ENCODE data around the gene TJP3.

Gene TJP3

GRCh38 chr19:3732108-3732507 is 23.9 kb downstream of the TJP3 start:
- TF ChIP-seq POLR2AphosphoS5 (IDR thresholded peaks at IDR 0.05; ENCODE audit: low read depth, low read length) (no peak), TAF1 (IDR thresholded peaks at IDR 0.05; ENCODE audit: borderline replicate concordance, insufficient read depth, low read length) (no peak), FOXP2 (optimal IDR thresholded peaks at IDR 0.05; ENCODE audit: borderline replicate concordance, extremely low read depth, extremely low read length, insufficient read depth) (no peak), REST (IDR thresholded peaks at IDR 0.05; ENCODE audit: insufficient read depth in 1 of 2, low read depth in 2 of 2, low read length in 2 of 2) (no peak), SIN3A (IDR thresholded peaks at IDR 0.05; ENCODE audit: borderline replicate concordance, insufficient read depth, low read length) (no peak)

GRCh38 chr19:3733549-3734309 is 25.5 kb downstream of the TJP3 start:
- no peak for TF ChIP-seq POLR2AphosphoS5 (IDR thresholded peaks at IDR 0.05; ENCODE audit: low read depth, low read length)
- no peak for TF ChIP-seq SIN3A (IDR thresholded peaks at IDR 0.05; ENCODE audit: borderline replicate concordance, insufficient read depth, low read length)
- TF ChIP-seq FOXP2 (optimal IDR thresholded peaks at IDR 0.05; ENCODE audit: borderline replicate concordance, extremely low read depth, extremely low read length, insufficient read depth) = no peak
- no peak for TF ChIP-seq REST (IDR thresholded peaks at IDR 0.05; ENCODE audit: insufficient read depth in 1 of 2, low read depth in 2 of 2, low read length in 2 of 2)
- TF ChIP-seq TAF1 (IDR thresholded peaks at IDR 0.05; ENCODE audit: borderline replicate concordance, insufficient read depth, low read length) = no peak

GRCh38 chr19:3734310-3734600 is 26.1 kb downstream of the TJP3 start:
- no peak for TF ChIP-seq REST (IDR thresholded peaks at IDR 0.05; ENCODE audit: insufficient read depth in 1 of 2, low read depth in 2 of 2, low read length in 2 of 2)
- TF ChIP-seq POLR2AphosphoS5 (IDR thresholded peaks at IDR 0.05; ENCODE audit: low read depth, low read length) = no peak
- TF ChIP-seq SIN3A (IDR thresholded peaks at IDR 0.05; ENCODE audit: borderline replicate concordance, insufficient read depth, low read length) = no peak
- no peak for TF ChIP-seq FOXP2 (optimal IDR thresholded peaks at IDR 0.05; ENCODE audit: borderline replicate concordance, extremely low read depth, extremely low read length, insufficient read depth)
- TF ChIP-seq TAF1 (IDR thresholded peaks at IDR 0.05; ENCODE audit: borderline replicate concordance, insufficient read depth, low read length) = no peak

GRCh38 chr19:3736106-3736724 is 28.0 kb downstream of the TJP3 start:
- no peak for TF ChIP-seq SIN3A (IDR thresholded peaks at IDR 0.05; ENCODE audit: borderline replicate concordance, insufficient read depth, low read length)
- TF ChIP-seq TAF1 (IDR thresholded peaks at IDR 0.05; ENCODE audit: borderline replicate concordance, insufficient read depth, low read length) = no peak
- TF ChIP-seq REST (IDR thresholded peaks at IDR 0.05; ENCODE audit: insufficient read depth in 1 of 2, low read depth in 2 of 2, low read length in 2 of 2) = no peak
- TF ChIP-seq POLR2AphosphoS5 (IDR thresholded peaks at IDR 0.05; ENCODE audit: low read depth, low read length) = no peak
- TF ChIP-seq FOXP2 (optimal IDR thresholded peaks at IDR 0.05; ENCODE audit: borderline replicate concordance, extremely low read depth, extremely low read length, insufficient read depth) = no peak

All from PFSK-1 (cell line).